Hepatocyte (in vitro differentiated cells): ENCODE results near the gene CIC. TPM values are rescaled to one million over a fixed set of nuclear protein-coding genes. Genes with fewer than 3 reads are reported as not detected.

Source experiments
- DNase-seq: peaks from one replicate; pipeline ENCODE4 v3.0.0-alpha.2; 2016; ENCODE audit warnings: low spot score
- H2AFZ ChIP-seq: fragments of 200-600 bp; sonication (generic); 2 replicates; pipeline ENCODE4 v1.6.0; 2016; ENCODE audit warnings: antibody characterized with exemption, mild to moderate bottlenecking
- H3K27ac ChIP-seq: fragments of 200-600 bp; sonication (generic); 2 replicates; pipeline ENCODE4 v1.5.1; 2016; ENCODE audit warnings: mild to moderate bottlenecking
- H3K27me3 ChIP-seq: fragments of 200-600 bp; sonication (generic); 2 replicates; pipeline ENCODE4 v1.6.1; 2016
- H3K36me3 ChIP-seq: fragments of 200-600 bp; sonication (generic); replicated peaks from 2 replicates; pipeline ENCODE4 v1.5.1; 2016; ENCODE audit warnings: low read depth; ENCODE audit not compliant: insufficient read depth
- H3K4me1 ChIP-seq: fragments of 200-600 bp; sonication (generic); 2 replicates; pipeline ENCODE4 v1.5.1; 2016; ENCODE audit warnings: mild to moderate bottlenecking, moderate library complexity; ENCODE audit not compliant: insufficient read depth
- H3K4me2 ChIP-seq: fragments of 200-600 bp; sonication (generic); 2 replicates; pipeline ENCODE4 v1.6.0; 2016
- H3K4me3 ChIP-seq: fragments of 200-600 bp; sonication (generic); 2 replicates; pipeline ENCODE4 v1.5.1; 2016; ENCODE audit warnings: mild to moderate bottlenecking
- H3K79me2 ChIP-seq: fragments of 200-600 bp; sonication (generic); 2 replicates; pipeline ENCODE4 v1.6.0; 2017; ENCODE audit warnings: mild to moderate bottlenecking
- H3K9me2 ChIP-seq: fragments of 200-600 bp; sonication (generic); replicated peaks from 2 replicates; pipeline ENCODE4 v1.6.0; 2017; ENCODE audit warnings: mild to moderate bottlenecking; ENCODE audit not compliant: insufficient read depth
- H3K9me3 ChIP-seq: fragments of 200-600 bp; sonication (generic); 2 replicates; pipeline ENCODE4 v1.5.1; 2016; ENCODE audit warnings: low read depth, mild to moderate bottlenecking
- H4K20me1 ChIP-seq: fragments of 200-600 bp; sonication (generic); 2 replicates; pipeline ENCODE4 v1.6.0; 2016; ENCODE audit warnings: mild to moderate bottlenecking; ENCODE audit not compliant: insufficient read depth, poor library complexity, severe bottlenecking
- CTCF ChIP-seq: fragments of 200-600 bp; sonication (generic); IDR thresholded peaks from 2 replicates; pipeline ENCODE4 v1.5.1; 2016; ENCODE audit warnings: antibody characterized with exemption, mild to moderate bottlenecking; ENCODE audit not compliant: poor library complexity
- EZH2 ChIP-seq: fragments of 200-600 bp; sonication (generic); IDR thresholded peaks from 2 replicates; pipeline ENCODE4 v1.6.1; 2016; ENCODE audit warnings: antibody characterized with exemption, mild to moderate bottlenecking, borderline replicate concordance
- EZH2phosphoT487 ChIP-seq: fragments of 200-600 bp; sonication (generic); IDR thresholded peaks from one replicate; pipeline ENCODE4 v1.6.1; 2018; ENCODE audit warnings: antibody characterized with exemption, mild to moderate bottlenecking, low read depth, moderate library complexity; ENCODE audit not compliant: unreplicated experiment, severe bottlenecking
- WGBS: methylation state at CpG from one replicate; pipeline ENCODE4 v1.1.6; 2016; ENCODE audit warnings: low lambda C conversion rate; ENCODE audit errors: missing lambda C conversion rate; 5-methylcytosine and 5-hydroxymethylcytosine counted together
- polyA plus RNA-seq: library from polyadenylated mRNA; unstranded; fragments of >200 nt; fragmentation: Nextera tagmentation; extraction: Ambion mirVana; gene quantifications from 2 replicates; pipeline ENCODE4 v1.2.1, GENCODE V29; 2016
- total RNA-seq: library from RNA; depleted of rRNA; stranded (reverse); fragments of >200 nt; gene quantifications from 2 replicates; pipeline ENCODE4 v1.2.3, GENCODE V29; 2014

The CIC gene
- total and polyA plus RNA-seq, 2 experiments from 2014 or later = 17.4 to 23.2 TPM

- H3K36me3 ChIP-seq = no peaks in the 10 kb centered on the region
- no peaks in the 10 kb centered on the region for H3K4me1 ChIP-seq
- no peak for TF ChIP-seq EZH2
- TF ChIP-seq CTCF = no peak
- no peak for TF ChIP-seq EZH2phosphoT487
- no peaks in the 10 kb centered on the region for H4K20me1 ChIP-seq
- H3K9me2 ChIP-seq = no peaks in the 10 kb centered on the region
- H2AFZ ChIP-seq = no peak overlapping the region
- no peak for DNase-seq
- no peaks in the 10 kb centered on the region for H3K9me3 ChIP-seq
- peak overlapping the region; percentile 96 for H3K4me2 ChIP-seq
- H3K27me3 ChIP-seq = peaks cover 24% of the 10 kb centered on the region
- H3K4me3 ChIP-seq = no peak overlapping the region
- 41% methylated on average over 26 of the region's 26 CpGs for WGBS
- H3K27ac ChIP-seq = no peak overlapping the region
- H3K79me2 ChIP-seq = no peaks in the 10 kb centered on the region
These were observed 45.0 kb downstream of the CIC start for GRCh38 chr19:42313840-42314755.

- Histone ChIP-seq H3K79me2 (no peaks in the 10 kb centered on the region), H3K27ac (no peak overlapping the region), H3K9me3 (no peaks in the 10 kb centered on the region), H3K9me2 (no peaks in the 10 kb centered on the region), H3K27me3 (peaks cover 25% of the 10 kb centered on the region), H4K20me1 (no peaks in the 10 kb centered on the region), H3K36me3 (no peaks in the 10 kb centered on the region), H2AFZ (no peak overlapping the region), H3K4me3 (no peak overlapping the region), H3K4me1 (no peaks in the 10 kb centered on the region), H3K4me2 (no peak overlapping the region)
- 71% methylated on average over 5 of the region's 5 CpGs for WGBS
- DNase-seq = no peak
- TF ChIP-seq EZH2phosphoT487 (no peak), EZH2 (no peak), CTCF (no peak)
These were observed 46.0 kb downstream of the CIC start for GRCh38 chr19:42315024-42315423.

GRCh38 chr19:42316223-42317211 lies 47.5 kb downstream of the CIC start:
- Histone ChIP-seq H3K79me2 (no peaks in the 10 kb centered on the region), H3K27ac (no peak overlapping the region), H3K9me2 (no peaks in the 10 kb centered on the region), H3K4me2 (no peak overlapping the region), H4K20me1 (no peaks in the 10 kb centered on the region), H2AFZ (no peak overlapping the region), H3K36me3 (no peaks in the 10 kb centered on the region), H3K9me3 (no peaks in the 10 kb centered on the region), H3K27me3 (peaks cover 36% of the 10 kb centered on the region), H3K4me3 (no peak overlapping the region), H3K4me1 (no peaks in the 10 kb centered on the region)
- TF ChIP-seq EZH2 = no peak
- TF ChIP-seq EZH2phosphoT487 = no peak
- TF ChIP-seq CTCF = no peak
- no peak for DNase-seq
- 75% methylated on average over 24 of the region's 28 CpGs for WGBS
